Posterior vena cava (tissue), 2 donors: ENCODE measurements around the gene ESR2. TPM values are rescaled to one million over a fixed set of nuclear protein-coding genes. Genes with fewer than 3 reads are reported as not detected.

Source experiments
- DNase-seq: peaks from one replicate; pipeline ENCODE4 v3.0.0-alpha.2; 2020; ENCODE audit warnings: low spot score
- intact Hi-C, 2 donors: fragments of 100-400 bp; cut with DNase I; formaldehyde crosslinking; loops; one replicate each; pipeline versions ENCODE4 v1.14.1 to v1.14.2; 2022 to 2023
- total RNA-seq, 2 donors: library from RNA; stranded (reverse); fragmentation: NEBNext Ultra II Directional; extraction: Animal tissue kit (Norgen Biotek cat#: 25700); gene quantifications; one replicate each; pipeline ENCODE4 v1.2.1, GENCODE V29; 2021
- donor health status: DM: yes; HTN: yes; CAD: no.
- donor health status: DM: yes; HTN: yes; CAD: no.

The ESR2 gene
- total RNA-seq, 2 donors from 2014 or later: 0.14 to 0.24 TPM

DNA sequence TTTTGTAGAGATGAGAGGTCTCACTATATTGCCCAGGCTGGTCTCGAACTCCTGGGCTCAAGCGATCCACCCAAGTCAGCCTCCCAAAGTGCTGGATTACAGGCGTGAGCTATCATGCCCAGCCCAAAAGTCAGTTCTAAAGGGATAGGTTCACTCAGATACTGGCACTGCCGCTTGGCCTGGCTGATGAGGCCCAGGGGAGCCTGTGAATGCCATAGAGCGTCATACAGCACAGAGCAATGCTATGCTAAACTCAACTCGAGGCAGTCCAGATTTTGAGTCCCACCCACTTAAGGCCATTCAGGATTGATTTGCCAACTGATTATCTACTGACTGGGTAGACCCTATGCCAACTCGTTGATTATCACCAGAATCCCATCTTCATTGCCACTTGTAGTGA, 179.4 kb downstream of the ESR2 start:
- no peak for DNase-seq
- intact Hi-C loops: no loop called here

DNA sequence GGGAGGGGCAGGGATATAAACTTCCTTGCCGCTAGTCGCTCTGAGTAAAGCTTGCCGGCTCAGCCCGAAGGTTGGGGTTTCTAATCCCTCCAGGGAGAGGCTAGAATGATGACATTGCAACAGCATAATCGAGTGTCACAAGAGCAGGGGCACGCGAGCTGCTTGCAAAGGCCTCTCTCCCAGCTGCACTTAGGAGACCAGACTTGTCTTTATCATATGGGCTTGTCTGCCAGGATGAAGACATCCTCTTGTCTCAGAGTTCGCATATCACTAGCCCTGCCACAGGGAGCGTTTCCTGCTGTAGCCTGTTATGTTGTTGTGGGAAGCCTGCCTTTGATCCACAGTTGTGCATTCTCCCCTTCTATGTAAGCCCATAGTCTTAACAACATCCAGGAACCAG, 180.0 kb downstream of the ESR2 start:
- no peak for DNase-seq
- intact Hi-C loops: no loop called here

DNA sequence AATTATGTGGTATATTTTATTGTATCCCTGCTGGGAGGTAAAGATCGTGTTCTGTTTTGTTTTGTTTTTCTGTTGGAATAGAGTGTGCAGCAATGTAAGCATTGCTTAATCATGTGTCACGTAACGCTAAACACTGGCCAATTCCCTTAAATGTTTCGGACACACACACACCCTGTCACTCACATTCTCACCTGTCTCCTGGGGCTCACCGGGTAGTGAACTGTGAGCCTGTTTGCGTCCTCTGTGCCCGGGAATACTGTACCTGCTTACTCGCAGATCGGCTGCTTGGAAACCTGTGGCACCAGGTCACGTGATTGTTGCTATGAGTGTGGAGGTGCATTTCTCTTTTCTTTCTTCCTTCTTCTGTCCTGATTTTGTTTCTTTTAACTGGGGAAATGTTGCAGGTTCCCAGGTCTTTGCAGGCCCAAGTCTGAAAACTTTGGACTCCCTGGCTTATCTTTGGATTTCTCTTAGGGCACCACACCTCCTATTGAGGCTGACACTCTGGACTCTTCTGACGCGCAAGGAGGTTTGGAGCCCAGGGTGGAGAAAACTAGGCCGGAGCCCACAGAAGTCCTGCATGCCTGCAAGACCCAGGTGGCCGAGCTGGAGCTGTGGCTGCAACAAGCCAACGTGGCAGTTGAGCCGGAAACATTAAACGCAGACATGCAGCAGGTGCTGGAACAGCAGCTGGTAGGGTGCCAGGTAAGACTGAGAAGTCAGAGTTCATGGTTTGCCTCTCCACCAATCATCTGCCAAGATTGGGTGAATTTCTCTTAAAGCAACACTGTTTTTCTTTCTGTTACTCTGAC, 181.1 kb downstream of the ESR2 start:
- intact Hi-C loops: no loop called here
- DNase-seq: no peak

DNA sequence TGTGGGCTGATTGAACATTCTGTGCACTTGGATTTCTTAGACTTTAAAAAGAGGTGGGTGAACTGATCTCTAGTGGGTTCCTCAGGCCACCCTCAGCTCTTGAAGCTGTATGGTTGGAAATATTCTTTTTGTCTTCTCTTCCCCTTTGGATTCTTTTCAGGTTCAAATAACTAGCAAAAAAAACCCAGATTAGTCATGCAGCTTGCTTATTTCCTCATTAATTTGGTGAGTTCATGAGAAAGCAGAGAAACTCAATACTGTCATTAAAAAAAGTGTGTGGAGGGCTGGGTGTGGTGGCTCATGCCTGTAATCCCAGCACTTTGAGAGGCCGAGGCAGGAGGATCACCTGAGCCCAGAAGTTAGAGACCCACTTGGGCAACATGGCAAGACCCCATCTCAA, 183.4 kb downstream of the ESR2 start:
- intact Hi-C loops: no loop called here
- no peak for DNase-seq

DNA sequence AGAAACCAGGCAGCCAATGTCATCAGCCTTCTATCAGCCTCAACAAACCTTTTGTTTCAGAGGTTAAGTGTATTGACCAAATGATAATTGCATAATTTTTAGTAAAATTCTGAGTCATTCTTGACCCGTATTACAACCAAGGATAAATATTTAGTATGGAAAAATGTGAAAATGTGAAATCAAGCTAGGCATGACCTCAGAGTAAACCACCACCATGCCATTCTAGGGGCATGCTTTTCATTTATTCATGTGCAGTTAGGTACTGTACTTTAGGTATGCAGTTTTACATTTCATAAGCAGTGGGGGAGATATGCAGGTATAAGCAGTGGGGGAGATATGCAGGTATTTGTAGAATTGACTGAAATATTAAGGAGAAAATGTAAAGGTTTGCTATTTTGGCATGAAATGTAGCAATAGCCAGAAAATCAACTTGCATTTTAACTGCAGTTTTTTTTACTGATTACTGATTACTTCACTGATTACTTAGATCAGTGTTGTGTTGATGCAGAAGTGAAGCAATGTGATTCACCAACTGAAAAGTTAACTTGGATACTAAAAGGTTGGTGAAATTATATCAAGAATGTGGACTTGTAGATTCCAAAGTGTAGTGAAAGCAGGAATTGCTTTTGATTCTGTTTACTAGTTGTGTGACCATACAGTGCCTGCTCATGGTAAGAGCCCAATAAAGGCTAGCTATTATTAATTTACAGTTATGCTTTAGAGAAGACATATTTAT, 184.2 kb downstream of the ESR2 start:
- no peak for DNase-seq
- intact Hi-C loops: no loop called here

DNA sequence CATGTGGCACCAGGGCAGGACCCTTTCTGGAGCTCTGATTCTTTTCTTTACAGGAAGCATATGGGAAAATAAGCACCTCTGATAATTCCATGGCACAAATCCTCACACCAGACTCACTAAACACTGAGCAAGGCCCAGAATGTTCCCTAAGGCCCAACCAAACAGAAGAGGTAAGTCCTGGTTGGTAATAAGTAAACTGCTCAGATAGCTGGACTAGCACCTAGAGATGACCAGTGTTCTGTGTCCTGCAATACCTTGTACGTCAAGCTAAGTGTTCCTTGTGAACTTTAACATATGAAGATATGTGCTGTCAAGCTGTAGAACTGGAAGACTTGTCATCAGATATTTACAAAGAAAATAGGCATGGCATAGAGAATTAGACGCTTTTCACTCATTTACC, 186.7 kb downstream of the ESR2 start:
- intact Hi-C loops: no loop called here
- DNase-seq: no peak

DNA sequence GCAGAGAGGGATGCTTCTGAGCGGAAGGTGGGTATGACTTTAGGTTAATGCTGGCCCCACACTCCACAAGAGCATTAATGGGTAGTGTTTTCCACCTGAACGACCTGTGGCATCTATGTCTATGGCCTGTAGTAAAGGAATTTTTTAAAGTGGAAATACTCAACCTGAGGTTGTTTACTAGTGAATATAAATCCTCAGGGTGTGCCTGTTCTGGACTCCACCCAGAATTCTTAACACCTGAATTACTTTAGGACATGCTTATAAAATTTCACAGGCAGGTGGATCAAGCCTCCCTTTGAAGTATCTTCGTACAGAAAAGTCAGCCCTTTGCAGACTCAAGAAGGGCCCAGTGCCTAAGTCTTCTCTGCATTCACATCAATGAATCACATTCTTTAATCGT, 196.1 kb downstream of the ESR2 start:
- no peak for DNase-seq
- intact Hi-C loops: no loop called here

DNA sequence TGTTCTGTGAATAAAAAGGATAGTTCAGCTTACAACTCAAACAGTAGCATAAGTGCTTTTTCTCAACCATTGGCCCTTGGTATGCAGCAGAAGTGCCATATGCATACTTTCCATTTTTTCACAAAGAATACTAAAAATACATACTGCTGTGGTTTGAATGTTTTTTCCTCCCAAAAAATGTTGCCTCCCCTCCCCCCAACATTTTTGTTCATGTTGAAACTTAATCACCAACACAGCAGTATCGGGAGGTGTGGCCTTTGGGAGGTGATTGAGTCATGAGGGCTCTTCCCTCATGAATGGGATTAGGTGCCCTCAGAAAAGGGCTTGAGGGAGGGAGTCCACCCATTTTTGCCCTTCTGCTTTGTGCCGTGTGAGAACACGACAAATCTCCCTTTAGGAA, 198.6 kb downstream of the ESR2 start:
- DNase-seq: no peak
- intact Hi-C loops: no loop called here

DNA sequence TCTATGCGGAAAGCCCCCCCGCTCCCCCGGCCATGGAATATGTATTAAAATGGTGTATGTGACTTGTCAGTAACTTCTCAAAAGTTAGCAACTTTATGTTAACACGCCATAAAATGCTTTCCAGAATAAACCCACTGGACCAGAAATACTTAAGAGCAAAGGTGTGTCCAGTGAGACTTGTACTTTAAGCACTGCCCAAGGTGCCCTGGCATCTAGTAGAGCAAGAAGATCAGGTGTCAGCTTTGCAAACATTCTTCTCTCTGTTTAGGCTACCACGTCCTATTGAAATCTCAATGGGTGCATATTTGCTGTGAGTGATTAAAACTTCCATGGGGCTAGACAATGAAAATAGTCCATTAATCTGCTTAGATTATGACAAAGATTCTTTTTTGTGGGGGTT, 201.2 kb downstream of the ESR2 start:
- no peak for DNase-seq
- intact Hi-C loops: no loop called here

DNA sequence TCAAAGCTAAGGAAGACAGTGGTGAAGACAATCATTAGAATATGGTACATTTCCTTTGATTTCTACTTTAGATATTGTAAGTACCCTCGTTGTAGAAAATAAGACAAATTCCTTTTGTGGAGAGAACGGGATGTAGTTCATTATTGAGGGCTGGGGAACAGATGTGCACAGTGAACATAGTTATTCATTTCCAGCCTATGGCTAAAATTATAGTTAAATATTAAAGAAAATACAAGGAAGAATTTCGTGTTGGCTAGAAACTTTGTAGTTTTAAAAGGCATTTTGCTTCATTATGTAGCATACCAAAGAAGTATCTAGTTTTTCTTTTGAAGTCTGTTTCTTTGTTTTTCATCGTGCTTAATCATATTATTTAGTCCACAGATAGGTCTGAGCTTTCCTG, 201.8 kb downstream of the ESR2 start:
- intact Hi-C loops: no loop called here
- DNase-seq: no peak

DNA sequence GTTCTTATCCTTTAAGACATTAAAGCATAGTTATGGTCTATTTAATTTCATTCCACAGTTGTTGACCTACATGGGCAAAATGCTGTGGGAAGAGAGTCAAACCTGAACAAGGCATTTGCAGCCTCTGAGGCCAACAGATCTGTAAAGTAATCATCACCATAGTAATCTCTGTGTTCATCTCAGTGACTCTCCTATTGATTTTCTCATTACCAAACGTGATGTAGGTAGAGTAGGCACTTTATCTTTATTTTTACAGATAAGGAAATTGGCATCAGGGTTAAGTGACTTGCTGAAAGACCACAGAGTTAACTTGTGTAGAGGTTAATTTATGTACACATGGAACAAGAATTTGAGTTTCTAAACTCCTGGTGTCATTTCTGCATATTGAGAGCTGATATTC, 203.0 kb downstream of the ESR2 start:
- intact Hi-C loops: no loop called here
- no peak for DNase-seq

DNA sequence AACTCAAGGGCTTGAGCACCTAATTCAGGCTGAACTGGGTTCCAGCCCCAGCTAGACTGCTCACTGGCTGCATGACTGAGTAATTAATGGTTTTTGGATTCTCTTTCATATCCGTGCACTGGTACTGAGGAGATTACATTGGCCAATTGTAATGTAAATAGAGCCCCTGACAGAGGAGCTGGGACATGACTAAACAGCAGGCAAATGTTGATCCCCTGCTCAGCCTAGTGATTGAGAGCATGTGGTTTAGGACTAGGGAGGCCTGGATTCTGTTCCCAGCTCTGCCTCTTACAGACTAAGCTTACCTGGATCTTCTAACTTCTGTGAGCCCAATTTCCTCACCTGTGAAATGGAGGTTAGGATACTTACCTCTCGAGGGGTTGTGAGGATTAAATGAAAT, 204.3 kb downstream of the ESR2 start:
- intact Hi-C loops: no loop called here
- no peak for DNase-seq

DNA sequence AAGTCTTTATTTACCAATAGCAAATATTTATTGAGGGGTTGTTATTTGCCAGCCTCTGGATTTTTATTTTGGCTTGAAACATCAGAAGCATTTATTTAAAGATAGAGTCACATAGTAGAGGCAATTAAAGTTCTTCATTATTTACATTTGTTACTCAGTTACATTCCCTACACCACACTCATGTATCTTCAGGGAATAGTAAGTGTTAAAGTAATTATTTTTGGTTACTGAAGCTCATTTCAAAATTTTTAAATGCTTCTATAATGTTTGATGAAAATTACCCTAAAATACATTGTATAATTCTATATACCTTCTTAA, 205.6 kb downstream of the ESR2 start:
- intact Hi-C loops: no loop called here

DNA sequence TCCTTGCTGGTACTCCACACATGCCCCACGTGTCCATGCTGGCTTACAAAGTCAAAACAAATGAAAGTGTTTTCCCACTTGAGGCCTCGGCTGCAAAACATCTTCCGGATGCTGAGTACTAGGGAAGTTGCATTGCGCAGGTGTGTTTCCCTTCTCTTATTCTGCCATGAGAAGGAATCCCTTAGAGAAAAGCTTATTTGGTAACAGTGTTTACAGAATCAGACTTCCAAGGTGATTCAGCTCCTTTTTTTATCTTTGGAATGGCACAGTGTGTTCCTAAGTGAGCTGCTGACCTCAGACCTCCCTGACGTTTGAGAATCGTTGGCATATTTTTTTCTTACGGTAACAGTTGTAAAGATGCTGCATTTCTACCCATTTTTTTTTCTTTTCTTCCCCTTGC, 211.3 kb downstream of the ESR2 start:
- no peak for DNase-seq
- intact Hi-C loops: no loop called here

More for the DNA sequence above, 205.6 kb downstream of the ESR2 start:
- DNase-seq: no peak

DNA sequence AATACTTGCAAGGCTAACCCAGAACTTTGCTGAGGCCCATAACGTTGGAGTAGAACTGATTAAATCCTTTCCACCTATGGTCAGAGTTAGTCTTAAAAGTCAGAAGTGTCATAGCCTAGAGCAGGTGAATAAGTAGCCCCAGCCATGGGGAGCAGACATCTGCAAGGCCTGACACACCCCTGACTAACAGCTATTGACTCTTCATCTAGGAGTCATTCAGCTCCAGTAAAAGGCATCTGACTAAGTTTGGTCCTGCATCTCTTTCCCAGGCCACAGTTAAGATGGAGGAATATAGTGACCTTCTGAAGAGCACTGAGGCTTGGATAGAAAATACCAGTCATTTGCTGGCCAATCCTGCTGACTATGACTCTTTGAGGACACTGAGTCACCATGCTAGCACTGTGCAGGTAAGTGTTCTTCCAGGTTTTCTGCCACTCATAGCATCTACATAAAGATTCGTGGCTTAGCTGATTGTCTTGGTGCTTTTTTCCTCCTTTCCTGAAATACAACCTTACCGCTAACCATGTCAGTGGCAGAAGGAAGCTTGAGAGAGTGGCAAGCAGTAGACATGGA, 212.9 kb downstream of the ESR2 start:
- no peak for DNase-seq
- intact Hi-C loops: no loop called here

DNA sequence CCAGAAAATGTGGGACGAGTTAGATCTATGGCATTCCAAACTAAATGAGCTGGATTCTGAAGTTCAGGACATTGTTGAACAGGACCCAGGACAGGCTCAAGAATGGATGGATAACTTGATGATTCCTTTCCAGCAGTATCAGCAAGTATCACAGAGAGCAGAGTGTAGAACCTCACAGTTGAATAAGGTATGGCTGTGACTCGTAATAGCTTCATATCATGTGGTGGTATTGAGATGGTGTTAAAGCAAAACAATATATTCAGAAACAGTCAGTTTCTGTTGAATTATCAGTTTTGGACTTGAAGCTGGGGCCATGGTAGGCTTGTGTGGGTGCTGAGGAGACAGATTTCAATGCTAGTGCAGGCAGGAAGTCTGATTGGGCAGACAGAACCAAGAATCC, 213.7 kb downstream of the ESR2 start:
- intact Hi-C loops: no loop called here

DNA sequence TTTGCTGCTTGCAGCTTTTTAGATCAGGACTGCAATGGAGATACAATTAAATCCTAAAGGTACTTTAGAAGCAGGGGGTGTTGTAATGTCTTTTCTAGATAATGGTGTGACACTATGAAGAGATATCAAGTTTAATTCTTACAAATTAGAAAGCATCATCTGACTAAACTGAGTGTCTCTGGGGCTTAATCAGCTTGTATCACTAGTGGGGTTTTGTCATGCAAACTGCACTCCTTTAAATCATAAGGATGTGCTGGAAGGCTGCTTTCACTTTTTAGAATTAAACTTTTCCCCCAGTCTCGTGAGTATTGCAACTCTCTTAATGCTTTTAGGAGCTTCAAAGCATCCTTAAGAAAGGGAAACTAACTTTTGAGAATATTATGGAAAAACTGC, 218.6 kb downstream of the ESR2 start:
- DNase-seq: no peak
- intact Hi-C loops: no loop called here

More for the DNA sequence above, 213.7 kb downstream of the ESR2 start:
- no peak for DNase-seq

DNA sequence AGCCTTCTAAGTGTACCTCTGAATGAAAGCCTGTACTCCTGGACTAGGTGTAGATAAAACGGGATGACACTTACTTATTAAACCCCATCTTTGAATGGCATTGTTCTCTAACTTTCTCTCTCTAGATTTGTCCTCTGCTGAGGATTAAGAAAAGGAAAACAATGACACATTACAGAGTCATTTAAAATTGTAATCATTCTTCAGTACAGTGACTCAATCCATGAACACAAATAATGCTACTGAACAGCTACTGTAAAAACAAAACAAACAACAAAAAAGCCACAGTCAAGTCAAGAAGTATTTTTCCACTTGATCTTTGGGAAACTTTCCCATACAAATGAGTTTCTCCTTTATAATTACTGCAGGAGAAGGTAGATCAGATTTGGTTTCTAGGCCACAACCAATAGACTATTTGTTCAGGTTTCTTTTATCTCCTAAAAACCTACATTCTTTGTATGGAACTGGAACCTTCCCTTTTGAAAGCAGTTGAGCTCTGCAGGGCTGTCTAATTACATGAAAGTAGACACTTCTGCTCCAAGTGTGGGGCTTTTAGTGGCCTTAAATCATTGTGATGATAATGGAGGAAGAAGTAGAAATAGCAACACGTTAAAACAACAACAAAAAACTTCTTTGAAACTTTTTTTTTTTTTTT, 219.1 kb downstream of the ESR2 start:
- intact Hi-C loops: no loop called here

DNA sequence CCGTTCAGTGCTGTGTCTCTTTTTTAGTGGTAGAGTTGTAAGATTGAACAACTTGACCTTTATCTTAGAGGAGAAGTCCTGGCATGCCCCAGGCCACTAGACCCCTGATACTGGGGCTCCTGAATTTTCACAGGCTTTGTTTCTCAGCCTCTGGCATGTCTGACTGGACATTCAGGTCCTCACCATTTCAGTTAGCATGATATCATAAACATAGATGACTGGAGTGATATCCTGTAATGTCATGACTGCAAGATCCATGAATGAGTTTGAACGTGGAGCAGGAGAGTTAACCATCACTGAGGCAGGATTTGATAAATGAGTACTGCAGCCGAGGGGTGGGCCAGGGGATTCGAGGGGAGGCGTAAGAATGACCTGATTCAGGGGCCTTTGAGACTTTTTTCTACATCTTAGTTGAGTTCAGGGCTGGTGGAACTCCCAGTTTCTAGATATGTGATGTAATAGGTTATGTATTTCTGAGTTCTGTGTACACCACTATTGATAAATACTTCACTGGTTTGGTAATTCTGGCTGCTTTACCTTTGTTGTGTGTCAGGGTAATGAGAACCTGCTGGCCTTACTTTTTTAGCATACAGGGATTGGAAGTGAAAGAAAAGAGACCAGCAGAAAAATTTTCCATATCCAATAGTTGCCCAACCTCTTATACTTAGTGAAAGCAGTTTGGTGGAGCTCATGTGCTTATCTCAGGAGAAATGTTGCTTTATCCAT, 224.4 kb downstream of the ESR2 start:
- DNase-seq: no peak
- intact Hi-C loops: no loop called here

More for the DNA sequence above, 219.1 kb downstream of the ESR2 start:
- no peak for DNase-seq

DNA sequence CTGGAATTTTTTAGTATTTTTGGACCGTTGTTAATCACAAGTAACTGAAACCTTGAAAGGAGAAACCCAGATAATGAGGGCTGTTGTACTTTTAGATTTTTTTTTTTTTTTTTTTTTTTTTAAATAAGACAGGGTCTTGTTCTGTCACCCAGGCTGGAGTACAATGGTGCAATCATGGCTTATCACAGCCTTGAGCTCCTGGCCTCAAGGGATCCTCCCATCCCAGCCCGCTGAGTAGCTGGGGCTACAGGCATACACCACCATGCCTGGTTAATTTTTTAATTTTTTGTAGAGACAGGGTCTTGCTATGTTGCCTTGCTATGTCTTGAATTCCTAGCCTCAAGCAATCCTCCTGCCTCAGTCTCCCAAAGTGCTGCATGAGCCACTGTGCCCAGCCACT, 229.7 kb downstream of the ESR2 start:
- intact Hi-C loops: no loop called here
- no peak for DNase-seq
